WTC11 (cell line): Measurements from ENCODE around the gene OTUD4. TPM values are rescaled to one million over a fixed set of nuclear protein-coding genes. Genes with fewer than 3 reads are reported as not detected.

Experiments used
- ATAC-seq: fragments of 200-7000 bp; cut with Tn5 transposase; 2 replicates; pipeline ENCODE4 v1.10.0; 2021; ENCODE audit warnings: mild to moderate bottlenecking, moderate library complexity
- CTCF ChIA-PET: fragments of 300-600 bp; sonication (Branson Sonifier 250); formaldehyde crosslinking; loops from one replicate; lab custom pipeline; 2021; ENCODE audit warnings: antibody characterized with exemption; lab: Charles Lee
- POLR2A ChIA-PET: fragments of 350-600 bp; sonication (Branson Sonifier 250); formaldehyde crosslinking; loops from one replicate; lab custom pipeline; 2021; ENCODE audit warnings: antibody characterized with exemption; lab: Charles Lee
- DNase-seq: peaks from one replicate; pipeline ENCODE4 v3.0.0; 2021; ENCODE audit warnings: low spot score
- H3K27ac Mint-ChIP-seq: 2 replicates; pipeline ENCODE4 v1.8.0; 2021; ENCODE audit warnings: mixed read lengths
- H3K27me3 Mint-ChIP-seq: 2 replicates; pipeline ENCODE4 v1.8.0; 2021; ENCODE audit warnings: low read depth, mild to moderate bottlenecking, moderate library complexity, mixed read lengths
- H3K36me3 Mint-ChIP-seq: 2 replicates; pipeline ENCODE4 v1.8.0; 2021; ENCODE audit warnings: mixed read lengths
- H3K4me1 Mint-ChIP-seq: 2 replicates; pipeline ENCODE4 v1.8.0; 2022; ENCODE audit warnings: mixed read lengths
- H3K4me3 Mint-ChIP-seq: 2 replicates; pipeline ENCODE4 v1.8.0; 2021; ENCODE audit warnings: mild to moderate bottlenecking, moderate library complexity, mixed read lengths
- H3K9me3 Mint-ChIP-seq: 2 replicates; pipeline ENCODE4 v1.8.0; 2021; ENCODE audit warnings: mixed read lengths
- AR ChIP-seq: fragments of 250-450 bp; sonication (Bioruptor Pico); IDR thresholded peaks from 2 replicates; pipeline ENCODE4 v1.9.0; 2021; ENCODE audit warnings: mild to moderate bottlenecking
- E2F1 ChIP-seq: sonication (generic); formaldehyde crosslinking; IDR thresholded peaks from 2 replicates; pipeline ENCODE4 v1.8.0; 2022; ENCODE audit warnings: mild to moderate bottlenecking, missing genetic modification reagents
- ELF4 ChIP-seq: sonication (generic); formaldehyde crosslinking; IDR thresholded peaks from 2 replicates; pipeline ENCODE4 v1.8.1; 2022; ENCODE audit warnings: low read depth, mild to moderate bottlenecking, moderate library complexity, missing genetic modification reagents
- ETV6 ChIP-seq: sonication (generic); formaldehyde crosslinking; IDR thresholded peaks from 2 replicates; pipeline ENCODE4 v1.8.1; 2022; ENCODE audit warnings: mild to moderate bottlenecking, missing genetic modification reagents
- FOXJ3 ChIP-seq: sonication (generic); formaldehyde crosslinking; IDR thresholded peaks from 2 replicates; pipeline ENCODE4 v1.9.0; 2021; ENCODE audit warnings: missing genetic modification reagents, mild to moderate bottlenecking, borderline replicate concordance
- GABPB1 ChIP-seq: sonication (generic); formaldehyde crosslinking; IDR thresholded peaks from 2 replicates; pipeline ENCODE4 v1.8.1; 2023; ENCODE audit warnings: mild to moderate bottlenecking, missing genetic modification reagents
- KAT7 ChIP-seq: sonication (generic); formaldehyde crosslinking; IDR thresholded peaks from 2 replicates; pipeline ENCODE4 v1.8.1; 2023; ENCODE audit warnings: missing genetic modification reagents, mild to moderate bottlenecking, borderline replicate concordance
- NFATC4 ChIP-seq: fragments of 250-450 bp; sonication (Bioruptor Pico); IDR thresholded peaks from 2 replicates; pipeline ENCODE4 v1.9.0; 2021; ENCODE audit warnings: mild to moderate bottlenecking
- PRDM15 ChIP-seq: sonication (generic); formaldehyde crosslinking; IDR thresholded peaks from 2 replicates; pipeline ENCODE4 v1.8.0; 2022; ENCODE audit warnings: missing genetic modification reagents
- SOX15 ChIP-seq: fragments of 250-450 bp; sonication (Bioruptor Pico); IDR thresholded peaks from 2 replicates; pipeline ENCODE4 v1.9.0; 2021; ENCODE audit warnings: mild to moderate bottlenecking
- STAT6 ChIP-seq: sonication (generic); formaldehyde crosslinking; conservative IDR thresholded peaks from 2 replicates; pipeline ENCODE4 v1.8.1; 2023; ENCODE audit warnings: mild to moderate bottlenecking, low read depth, missing genetic modification reagents, moderate library complexity
- ZMAT4 ChIP-seq: fragments of 250-450 bp; sonication (Bioruptor Pico); IDR thresholded peaks from 2 replicates; pipeline ENCODE4 v1.9.0; 2021; ENCODE audit warnings: mild to moderate bottlenecking
- ZNF232 ChIP-seq: sonication (generic); formaldehyde crosslinking; IDR thresholded peaks from 2 replicates; pipeline ENCODE4 v1.8.0; 2022; ENCODE audit warnings: mild to moderate bottlenecking, missing genetic modification reagents
- ZNF532 ChIP-seq: fragments of 250-450 bp; sonication (Bioruptor Pico); IDR thresholded peaks from 2 replicates; pipeline ENCODE4 v1.9.0; 2021; ENCODE audit warnings: mild to moderate bottlenecking, borderline replicate concordance
- total RNA-seq: library from RNA; stranded (reverse); gene quantifications from 3 replicates; pipeline ENCODE4 v1.2.3, GENCODE V29; 2021

Gene OTUD4
- total RNA-seq, 1 experiment from 2014 or later = 44.6 TPM

- CTCF ChIA-PET = no interaction called here
- POLR2A ChIA-PET = no interaction called here
- Mint-ChIP-seq H3K27me3 (no peaks in the 10 kb centered on the region), H3K4me3 (no peak overlapping the region), H3K27ac (no peak overlapping the region), H3K9me3 (no peaks in the 10 kb centered on the region), H3K36me3 (peaks cover 21% of the 10 kb centered on the region), H3K4me1 (peaks cover 8% of the 10 kb centered on the region)
- no peak for ATAC-seq
- TF ChIP-seq E2F1 (CRISPR knock-in tag) (no peak), ETV6 (CRISPR knock-in tag) (no peak), ZNF532 (CRISPR knock-in tag) (no peak), GABPB1 (no peak), ZMAT4 (CRISPR knock-in tag) (no peak), AR (CRISPR knock-in tag) (no peak), ELF4 (CRISPR knock-in tag) (no peak), ZNF232 (CRISPR knock-in tag) (no peak), SOX15 (CRISPR knock-in tag) (no peak), FOXJ3 (no peak)
- no peak for DNase-seq
Observed at GRCh38 chr4:145102619-145103018, 77.8 kb downstream of the OTUD4 start.

GRCh38 chr4:145101091-145101490 is 79.3 kb downstream of the OTUD4 start:
- Mint-ChIP-seq H3K4me3 (no peak overlapping the region), H3K27ac (no peak overlapping the region), H3K36me3 (peaks cover 10% of the 10 kb centered on the region; the same call in 1 of the 2 replicates), H3K4me1 (peaks cover 15% of the 10 kb centered on the region), H3K9me3 (no peaks in the 10 kb centered on the region), H3K27me3 (no peaks in the 10 kb centered on the region)
- ATAC-seq (no peak), DNase-seq (no peak)
- POLR2A ChIA-PET = interaction anchor here (0.8 kb wide), 1 partner anchor 632 kb away, joined by 3 read pairs; no protein-coding TSS in a partner anchor
- CTCF ChIA-PET = no interaction called here
- TF ChIP-seq STAT6 (CRISPR knock-in tag) (no peak), ZNF532 (CRISPR knock-in tag) (no peak), PRDM15 (CRISPR knock-in tag) (no peak), NFATC4 (no peak), KAT7 (CRISPR knock-in tag) (no peak)
